H9 (cell line): Measurements from ENCODE around the gene MROH2B. TPM values are rescaled to one million over a fixed set of nuclear protein-coding genes. Genes with fewer than 3 reads are reported as not detected.

Experiments used
- DNase-seq: peaks from one replicate; pipeline ENCODE4 v3.0.0-alpha.2; 2017
- H2AFZ ChIP-seq: one replicate; pipeline ENCODE4 v1.6.1; 2013; ENCODE audit warnings: mild to moderate bottlenecking, low read length, control low read depth, moderate library complexity
- H2AK5ac ChIP-seq: 2 replicates; pipeline ENCODE4 v1.6.1; 2013; ENCODE audit warnings: low read length, control low read depth, mixed read lengths; ENCODE audit not compliant: insufficient read length
- H2BK120ac ChIP-seq: one replicate; pipeline ENCODE4 v1.6.1; 2013; ENCODE audit warnings: low read depth, mild to moderate bottlenecking, low read length, control low read depth, inconsistent platforms; ENCODE audit not compliant: poor library complexity, severe bottlenecking
- H2BK12ac ChIP-seq: 2 replicates; pipeline ENCODE4 v1.6.1; 2013; ENCODE audit warnings: low read length, control low read depth, mixed read lengths, low read depth; ENCODE audit not compliant: insufficient read length
- H2BK15ac ChIP-seq: 2 replicates; pipeline ENCODE4 v1.6.1; 2013; ENCODE audit warnings: low read depth, low read length, control low read depth
- H2BK20ac ChIP-seq: one replicate; pipeline ENCODE4 v1.6.1; 2013; ENCODE audit warnings: low read depth, mild to moderate bottlenecking, low read length, control low read depth, inconsistent platforms; ENCODE audit not compliant: poor library complexity, severe bottlenecking
- H2BK5ac ChIP-seq: 2 replicates; pipeline ENCODE4 v1.6.1; 2013; ENCODE audit warnings: low read length, control low read depth, mixed read lengths; ENCODE audit not compliant: insufficient read length
- H3K14ac ChIP-seq: 2 replicates; pipeline ENCODE4 v1.6.1; 2013; ENCODE audit warnings: low read length, control low read depth; ENCODE audit not compliant: insufficient read depth
- H3K18ac ChIP-seq: 2 replicates; pipeline ENCODE4 v1.6.1; 2013; ENCODE audit warnings: low read depth, mild to moderate bottlenecking, mixed read lengths, low read length, control low read depth; ENCODE audit not compliant: insufficient read length
- H3K23ac ChIP-seq: 2 replicates; pipeline ENCODE4 v1.6.1; 2013; ENCODE audit warnings: low read length, control low read depth, mixed read lengths, low read depth; ENCODE audit not compliant: insufficient read length
- H3K23me2 ChIP-seq: 2 replicates; pipeline ENCODE4 v1.6.1; 2013; ENCODE audit warnings: low read depth, mild to moderate bottlenecking, mixed read lengths, low read length, control low read depth; ENCODE audit not compliant: insufficient read length, poor library complexity, severe bottlenecking
- H3K27ac ChIP-seq: 2 replicates; pipeline ENCODE4 v1.5.1; 2013; ENCODE audit warnings: low read length, control low read depth, mixed read lengths, low read depth; ENCODE audit not compliant: insufficient read length
- H3K27me3 ChIP-seq: 2 replicates; pipeline ENCODE4 v1.6.1; 2013; ENCODE audit warnings: low read length, control low read depth, inconsistent platforms; ENCODE audit not compliant: insufficient read depth
- H3K4ac ChIP-seq: 2 replicates; pipeline ENCODE4 v1.6.1; 2013; ENCODE audit warnings: low read depth, mild to moderate bottlenecking, control low read depth, inconsistent platforms, low read length, moderate library complexity
- H3K4me1 ChIP-seq: 2 replicates; pipeline ENCODE4 v1.6.1; 2013; ENCODE audit warnings: low read length, control low read depth, inconsistent platforms; ENCODE audit not compliant: insufficient read depth
- H3K4me2 ChIP-seq: 2 replicates; pipeline ENCODE4 v1.6.1; 2013; ENCODE audit warnings: low read length, control low read depth, mixed read lengths; ENCODE audit not compliant: insufficient read length, insufficient read depth
- H3K56ac ChIP-seq: 2 replicates; pipeline ENCODE4 v1.6.1; 2013; ENCODE audit warnings: low read depth, mild to moderate bottlenecking, mixed read lengths, low read length, control low read depth; ENCODE audit not compliant: insufficient read length
- H3K79me1 ChIP-seq: 2 replicates; pipeline ENCODE4 v1.6.1; 2013; ENCODE audit warnings: low read depth, mild to moderate bottlenecking, moderate library complexity, low read length, control low read depth, inconsistent platforms; ENCODE audit not compliant: insufficient read depth, poor library complexity, severe bottlenecking
- H3K79me2 ChIP-seq: 2 replicates; pipeline ENCODE4 v1.6.1; 2013; ENCODE audit warnings: low read length, control low read depth, inconsistent platforms; ENCODE audit not compliant: insufficient read depth
- H3K9ac ChIP-seq: 2 replicates; pipeline ENCODE4 v1.6.1; 2013; ENCODE audit warnings: low read length, control low read depth, mixed read lengths; ENCODE audit not compliant: insufficient read length; ENCODE audit errors: extremely low read depth
- H3K9me3 ChIP-seq: one replicate; pipeline ENCODE4 v1.6.1; 2013; ENCODE audit warnings: low read depth, low read length, inconsistent platforms; ENCODE audit not compliant: control insufficient read depth
- H3T11ph ChIP-seq: one replicate; pipeline ENCODE4 v1.6.1; 2013; ENCODE audit warnings: mild to moderate bottlenecking, low read length, control low read depth, inconsistent platforms
- H4K20me1 ChIP-seq: one replicate; pipeline ENCODE4 v1.6.1; 2013; ENCODE audit not compliant: control insufficient read depth, insufficient read length, insufficient read depth
- H4K5ac ChIP-seq: 2 replicates; pipeline ENCODE4 v1.6.1; 2013; ENCODE audit warnings: low read depth, mild to moderate bottlenecking, mixed read lengths, low read length, control low read depth; ENCODE audit not compliant: insufficient read length
- H4K8ac ChIP-seq: replicated peaks from 2 replicates; pipeline ENCODE4 v1.6.1; 2013; ENCODE audit warnings: low read length, control low read depth, mixed read lengths, low read depth; ENCODE audit not compliant: insufficient read length
- H4K91ac ChIP-seq: 2 replicates; pipeline ENCODE4 v1.6.1; 2013; ENCODE audit warnings: low read depth, mild to moderate bottlenecking, moderate library complexity, mixed read lengths, low read length, control low read depth; ENCODE audit not compliant: insufficient read length
- H3K27ac Mint-ChIP-seq, 3 experiments: 2 replicates in 2 of 3; 3 replicates in 1 of 3; pipeline ENCODE4 v1.8.0; 2020 to 2021; ENCODE audit warnings: mixed read lengths in 3 of 3, mild to moderate bottlenecking in 1 of 3, moderate library complexity in 1 of 3
- H3K27me3 Mint-ChIP-seq: 2 replicates; pipeline ENCODE4 v1.8.0; 2021; ENCODE audit warnings: low read depth, mild to moderate bottlenecking, moderate library complexity, mixed read lengths
- H3K36me3 Mint-ChIP-seq, 3 experiments: 2 replicates in 2 of 3; 3 replicates in 1 of 3; pipeline ENCODE4 v1.8.0; 2020 to 2021; ENCODE audit warnings: low read depth in 3 of 3, mixed read lengths in 3 of 3; ENCODE audit not compliant: insufficient read depth in 1 of 3
- H3K4me1 Mint-ChIP-seq, 2 experiments: 2 replicates each; pipeline ENCODE4 v1.8.0; 2020; ENCODE audit warnings: mixed read lengths in 2 of 2
- H3K4me3 Mint-ChIP-seq, 2 experiments: 2 replicates in 1 of 2; 3 replicates in 1 of 2; pipeline ENCODE4 v1.8.0; 2020 to 2021; ENCODE audit warnings: mild to moderate bottlenecking in 2 of 2, mixed read lengths in 2 of 2, moderate library complexity in 1 of 2
- H3K9me3 Mint-ChIP-seq, 2 experiments: 2 replicates in 1 of 2; 3 replicates in 1 of 2; pipeline ENCODE4 v1.8.0; 2020; ENCODE audit warnings: mild to moderate bottlenecking in 2 of 2, mixed read lengths in 2 of 2, moderate library complexity in 1 of 2
- CTCF ChIP-seq: fragments of 200-600 bp; sonication (generic); conservative IDR thresholded peaks from 3 replicates; pipeline ENCODE4 v1.8.0; 2021; ENCODE audit warnings: antibody characterized with exemption, mild to moderate bottlenecking
- WGBS: extraction: QIAGEN DNeasy Blood & Tissue Kit; methylation state at CpG from one replicate; pipeline ENCODE4 v1.1.7; 2013; ENCODE audit warnings: missing lambda C conversion rate, low lambda C conversion rate, mixed read lengths; ENCODE audit not compliant: insufficient read length; ENCODE audit errors: extremely low coverage; 5-methylcytosine and 5-hydroxymethylcytosine counted together
- total RNA-seq: library from RNA; stranded (reverse); gene quantifications from 2 replicates; pipeline ENCODE4 v1.2.1, GENCODE V29; 2021

Gene MROH2B
- total RNA-seq, 1 experiment from 2014 or later, result not detected

- no peak overlapping the region for H3K4me2 ChIP-seq
- no peak overlapping the region for H3K56ac ChIP-seq
- no peaks in the 10 kb centered on the region for H3K23me2 ChIP-seq
- H2BK120ac ChIP-seq, result no peak overlapping the region
- no peaks in the 10 kb centered on the region for H3K9me3 ChIP-seq
- no peak overlapping the region for H2BK20ac ChIP-seq
- no peak overlapping the region for H3K4ac ChIP-seq
- Mint-ChIP-seq H3K36me3 (no peaks in the 10 kb centered on the region), H3K27me3 (no peaks in the 10 kb centered on the region), H3K9me3 (no peaks in the 10 kb centered on the region; a peak in 1 of 5 replicates), H3K4me1 (peaks cover 6 to 8% of the 10 kb centered on the region in 2 experiments), H3K4me3 (no peak overlapping the region), H3K27ac (no peak overlapping the region)
- no peak for DNase-seq
- H2BK5ac ChIP-seq, result no peak overlapping the region
- no peaks in the 10 kb centered on the region for H4K20me1 ChIP-seq
- H3K27me3 ChIP-seq, result no peaks in the 10 kb centered on the region
- no peak overlapping the region for H3K14ac ChIP-seq
- no peak overlapping the region for H2BK12ac ChIP-seq
- no peaks in the 10 kb centered on the region for H3K79me1 ChIP-seq
- no peak overlapping the region for H2BK15ac ChIP-seq
- H2AFZ ChIP-seq, result no peak overlapping the region
- WGBS, result no CpG with 5 or more reads among the region's 2 CpGs
- no peak overlapping the region for H2AK5ac ChIP-seq
- no peak overlapping the region for H3K23ac ChIP-seq
- no peak overlapping the region for H3K27ac ChIP-seq
- H3K4me1 ChIP-seq, result no peaks in the 10 kb centered on the region; the same call in 1 of the 2 replicates
- no peak overlapping the region for H3T11ph ChIP-seq
- H3K79me2 ChIP-seq, result no peaks in the 10 kb centered on the region
- H4K91ac ChIP-seq, result no peak overlapping the region
- H3K18ac ChIP-seq, result no peak overlapping the region
- H4K8ac ChIP-seq, result no peak overlapping the region
- no peak for TF ChIP-seq CTCF
- no peak overlapping the region for H3K9ac ChIP-seq
- H4K5ac ChIP-seq, result no peak overlapping the region
These were observed 98.7 kb downstream of the MROH2B start for GRCh38 chr5:40972434-40972833.
